Measurements from ENCODE around the gene OR1K1.
"Not testable (repeated sequence)": the region's sequence is repeated elsewhere in the genome, so short reads cannot be mapped to it uniquely, and the experiment has no call there.

Gene OR1K1

GRCh38 chr9:122800066-122801060, at the start of gene OR1K1:
TSS of gene OR1K1 (plus strand) at chr9:122800123. CDS start at chr9:122800123, 0 bp downstream.
- DNase-seq: no peak

GRCh38 chr9:122754825-122755224, 45.1 kb upstream of the OR1K1 start:
- no peak for DNase-seq

- no peak for DNase-seq
Observed at GRCh38 chr9:122767817-122768216, 32.1 kb upstream of the OR1K1 start.

GRCh38 chr9:122777052-122777451, 22.9 kb upstream of the OR1K1 start:
- DNase-seq: no peak

GRCh38 chr9:122777935-122778627, 21.8 kb upstream of the OR1K1 start:
- no peak for DNase-seq

GRCh38 chr9:122779181-122779580, 20.7 kb upstream of the OR1K1 start:
- no peak for DNase-seq

- no peak for DNase-seq
Observed at GRCh38 chr9:122780026-122780425, 19.9 kb upstream of the OR1K1 start.

- DNase-seq: no peak
Observed at GRCh38 chr9:122781671-122782070, 18.3 kb upstream of the OR1K1 start.

GRCh38 chr9:122785269-122785668, 14.7 kb upstream of the OR1K1 start:
- no peak for DNase-seq

GRCh38 chr9:122786338-122786737, 13.6 kb upstream of the OR1K1 start:
- DNase-seq: no peak

- no peak for DNase-seq
Observed at GRCh38 chr9:122788831-122789230, 11.1 kb upstream of the OR1K1 start, which contains the start of gene OR5C1. TSS of gene OR5C1 (plus strand) at chr9:122788933. CDS start at chr9:122788933, 0 bp downstream.

GRCh38 chr9:122789256-122790046, 10.5 kb upstream of the OR1K1 start:
- DNase-seq: no peak

GRCh38 chr9:122791872-122792669, 7.9 kb upstream of the OR1K1 start:
- no peak for DNase-seq

GRCh38 chr9:122797316-122798063, 2.4 kb upstream of the OR1K1 start:
- no peak for DNase-seq

GRCh38 chr9:122806661-122807060, 6.7 kb downstream of the OR1K1 start:
- peak; percentile 55 for DNase-seq

GRCh38 chr9:122807271-122807900, 7.5 kb downstream of the OR1K1 start:
- DNase-seq: peak; percentile 87

GRCh38 chr9:122808141-122808540, 8.2 kb downstream of the OR1K1 start:
- DNase-seq: peak; percentile 48

- DNase-seq: not testable (repeated sequence)
Observed at GRCh38 chr9:122809261-122809660, 9.3 kb downstream of the OR1K1 start.

- peak; percentile 79 for DNase-seq
Observed at GRCh38 chr9:122810306-122810946, 10.5 kb downstream of the OR1K1 start.

GRCh38 chr9:122812736-122813135, 12.8 kb downstream of the OR1K1 start:
- DNase-seq: no peak

Measured in activated CD4-positive, alpha-beta T cell treated with anti-CD3 and anti-CD28 coated beads, Interleukin-10, Interleukin-2, amounts not matched to agents 100 ng/mL and 50 ng/mL, durations not matched to agents 16 hours and 8 hours (primary cell).